Endodermal cell (in vitro differentiated cells): ENCODE results near the gene CELA3B. TPM values are rescaled to one million over a fixed set of nuclear protein-coding genes. Genes with fewer than 3 reads are reported as not detected.

Source experiments
- DNase-seq: peaks from one replicate; pipeline ENCODE4 v3.0.0-alpha.2; 2017
- H3K27ac ChIP-seq: 2 replicates; pipeline ENCODE4 v1.5.1; 2013; ENCODE audit warnings: mild to moderate bottlenecking, low read depth, low read length, moderate library complexity
- H3K27me3 ChIP-seq: 2 replicates; pipeline ENCODE4 v1.6.1; 2013; ENCODE audit warnings: mild to moderate bottlenecking, low read length, moderate library complexity; ENCODE audit not compliant: insufficient read depth, control insufficient read depth, poor library complexity, severe bottlenecking
- H3K36me3 ChIP-seq: 2 replicates; pipeline ENCODE4 v1.7.0; 2013; ENCODE audit warnings: mild to moderate bottlenecking, low read length, moderate library complexity; ENCODE audit not compliant: control insufficient read depth, insufficient read depth
- H3K4me1 ChIP-seq: one replicate; pipeline ENCODE4 v1.7.0; 2013; ENCODE audit warnings: low read length; ENCODE audit not compliant: control insufficient read depth, insufficient read depth
- H3K4me3 ChIP-seq: 2 replicates; pipeline ENCODE4 v1.5.1; 2013; ENCODE audit warnings: mild to moderate bottlenecking, low read length, moderate library complexity
- H3K9ac ChIP-seq: 2 replicates; pipeline ENCODE4 v1.6.1; 2013; ENCODE audit warnings: mild to moderate bottlenecking, low read length, moderate library complexity; ENCODE audit not compliant: poor library complexity, severe bottlenecking; ENCODE audit errors: extremely low read depth
- H3K9me3 ChIP-seq: 2 replicates; pipeline ENCODE4 v1.6.1; 2013; ENCODE audit warnings: mild to moderate bottlenecking, low read length, moderate library complexity; ENCODE audit not compliant: control insufficient read depth
- H3K27ac Mint-ChIP-seq: 2 replicates; pipeline ENCODE4 v1.8.0; 2020; ENCODE audit warnings: mixed read lengths
- H3K27me3 Mint-ChIP-seq: 2 replicates; pipeline ENCODE4 v1.8.0; 2021; ENCODE audit warnings: mild to moderate bottlenecking, mixed read lengths; ENCODE audit not compliant: insufficient read depth
- H3K36me3 Mint-ChIP-seq: 2 replicates; pipeline ENCODE4 v1.8.0; 2020; ENCODE audit warnings: low read depth, mixed read lengths
- H3K4me1 Mint-ChIP-seq: 2 replicates; pipeline ENCODE4 v1.8.0; 2020; ENCODE audit warnings: mixed read lengths
- H3K4me3 Mint-ChIP-seq: 2 replicates; pipeline ENCODE4 v1.8.0; 2020; ENCODE audit warnings: mild to moderate bottlenecking, moderate library complexity, mixed read lengths
- H3K9me3 Mint-ChIP-seq: 2 replicates; pipeline ENCODE4 v1.8.0; 2020; ENCODE audit warnings: mild to moderate bottlenecking, mixed read lengths
- CTCF ChIP-seq: fragments of 200-600 bp; sonication (generic); conservative IDR thresholded peaks from 2 replicates; pipeline ENCODE4 v1.5.0; 2021; ENCODE audit warnings: antibody characterized with exemption, mild to moderate bottlenecking
- WGBS, 2 experiments: methylation state at CpG; one replicate each; pipeline versions ENCODE4 v1.1.5 to v1.1.7; 2013; ENCODE audit warnings: missing lambda C conversion rate in 2 of 2, mixed read lengths in 1 of 2; ENCODE audit not compliant: insufficient coverage in 1 of 2, insufficient read length in 1 of 2; 5-methylcytosine and 5-hydroxymethylcytosine counted together
- total RNA-seq, 2 donors: library from RNA; stranded (reverse); fragmentation: NEBNext Ultra II Directional in 1 of 2; extraction: Animal tissue kit (Norgen Biotek cat#: 25700) in 1 of 2; gene quantifications; 2 replicates in 1 of 2; 3 replicates in 1 of 2; pipeline ENCODE4 v1.2.1, GENCODE V29; 2021

Gene CELA3B
- total RNA-seq, 2 donors from 2014 or later, result not detected

GRCh38 chr1:22018583-22019559 is 42.0 kb downstream of the CELA3B start:
- no peaks in the 10 kb centered on the region for H3K4me1 ChIP-seq
- Mint-ChIP-seq H3K4me3 (no peak overlapping the region), H3K9me3 (no peaks in the 10 kb centered on the region), H3K27me3 (no peaks in the 10 kb centered on the region), H3K4me1 (peaks cover 6% of the 10 kb centered on the region), H3K27ac (no peak overlapping the region), H3K36me3 (no peaks in the 10 kb centered on the region)
- no peaks in the 10 kb centered on the region for H3K27me3 ChIP-seq
- DNase-seq, result no peak
- 76 to 81% methylated on average over 10 of the region's 10 CpGs for WGBS, 2 experiments
- H3K36me3 ChIP-seq, result no peaks in the 10 kb centered on the region
- no peak overlapping the region for H3K27ac ChIP-seq
- H3K4me3 ChIP-seq, result no peak overlapping the region
- no peaks in the 10 kb centered on the region for H3K9me3 ChIP-seq
- TF ChIP-seq CTCF, result peak; percentile 72
- H3K9ac ChIP-seq, result no peak overlapping the region

DNA sequence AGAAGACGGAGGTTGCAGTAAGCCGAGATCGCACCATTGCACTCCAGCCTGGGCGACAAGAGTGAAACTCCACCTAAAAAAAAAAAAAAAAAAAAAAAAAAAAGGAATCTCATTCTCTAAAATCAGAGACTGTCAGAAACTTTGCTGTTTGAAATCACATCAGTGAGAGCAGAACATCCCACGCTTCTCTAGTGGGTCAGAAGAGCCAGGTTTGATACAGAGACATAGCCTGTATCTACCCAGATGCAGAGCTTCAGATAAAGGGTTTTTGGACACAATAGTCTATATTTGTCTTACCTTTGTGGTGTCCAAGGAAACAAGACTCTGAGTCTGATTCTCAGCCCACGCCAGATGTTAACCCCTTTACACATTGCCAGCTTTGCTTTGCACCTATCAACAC is 44.2 kb downstream of the CELA3B start:
- Histone ChIP-seq H3K27me3 (no peaks in the 10 kb centered on the region), H3K9ac (no peak overlapping the region), H3K9me3 (no peaks in the 10 kb centered on the region), H3K27ac (no peak overlapping the region), H3K36me3 (no peaks in the 10 kb centered on the region), H3K4me3 (no peak overlapping the region), H3K4me1 (peaks cover 4% of the 10 kb centered on the region)
- Mint-ChIP-seq H3K27me3 (no peaks in the 10 kb centered on the region), H3K36me3 (no peaks in the 10 kb centered on the region), H3K27ac (no peak overlapping the region), H3K9me3 (no peaks in the 10 kb centered on the region), H3K4me3 (no peak overlapping the region), H3K4me1 (peaks cover 13% of the 10 kb centered on the region)
- TF ChIP-seq CTCF, result no peak
- WGBS, 2 experiments, result 92 to 95% methylated on average over 4 to 6 of the region's 6 CpGs
- no peak for DNase-seq

GRCh38 chr1:22024485-22025367 is 47.9 kb downstream of the CELA3B start:
- H3K9ac ChIP-seq, result peak overlapping the region; percentile 98
- H3K9me3 ChIP-seq, result no peaks in the 10 kb centered on the region
- Mint-ChIP-seq H3K4me3 (peak overlapping the region; percentile 87), H3K27me3 (no peaks in the 10 kb centered on the region), H3K36me3 (peaks cover 2% of the 10 kb centered on the region), H3K27ac (peak overlapping the region; percentile 89), H3K4me1 (peaks cover 26% of the 10 kb centered on the region), H3K9me3 (no peaks in the 10 kb centered on the region)
- peak overlapping the region; percentile 98 for H3K4me3 ChIP-seq
- no peak for TF ChIP-seq CTCF
- DNase-seq, result peak; percentile 86
- WGBS, 2 experiments, result 32 to 33% methylated on average over 29 to 33 of the region's 33 CpGs
- H3K27me3 ChIP-seq, result no peaks in the 10 kb centered on the region
- peaks cover 4% of the 10 kb centered on the region for H3K4me1 ChIP-seq
- H3K27ac ChIP-seq, result peak overlapping the region; percentile 90
- no peaks in the 10 kb centered on the region for H3K36me3 ChIP-seq
